Lower leg skin (tissue), 3 donors: ENCODE measurements around the gene RANBP9.

Experiments used
- CTCF ChIP-seq, 3 donors: fragments of 450-650 bp; IDR thresholded peaks; one replicate each; pipeline ENCODE4 v1.5.1; 2016; ENCODE audit warnings: antibody characterized with exemption in 3 of 3, mild to moderate bottlenecking in 3 of 3, moderate library complexity in 2 of 3
- POLR2A ChIP-seq, 2 donors: fragments of 450-650 bp; IDR thresholded peaks; one replicate each; pipeline ENCODE4 v1.6.1; 2016 to 2017; ENCODE audit warnings: antibody characterized with exemption in 2 of 2, mild to moderate bottlenecking in 1 of 2, moderate library complexity in 1 of 2

- TF ChIP-seq CTCF (IDR thresholded peaks at IDR 0.05) (no peak), POLR2A (IDR thresholded peaks at IDR 0.05) (no peak)
Observed at GRCh38 chr6:13703496-13703895, 8.1 kb downstream of the RANBP9 start.
